Ishikawa (cell line): ENCODE data around the gene TNRC6A.

ENCODE experiments used
- CEBPB ChIP-seq: IDR thresholded peaks from 2 replicates; pipeline ENCODE4 v1.6.1; 2012
- EP300 ChIP-seq: IDR thresholded peaks from 2 replicates; pipeline ENCODE4 v1.6.1; 2012; ENCODE audit warnings: borderline replicate concordance
- NFIC ChIP-seq: IDR thresholded peaks from 2 replicates; pipeline ENCODE4 v1.6.1; 2012
- TAF1 ChIP-seq: IDR thresholded peaks from 2 replicates; pipeline ENCODE4 v1.6.1; 2012; ENCODE audit warnings: low read depth, mild to moderate bottlenecking
- TCF12 ChIP-seq: IDR thresholded peaks from 2 replicates; pipeline ENCODE4 v1.6.1; 2012; ENCODE audit warnings: low read depth
- TEAD4 ChIP-seq: IDR thresholded peaks from 2 replicates; pipeline ENCODE4 v1.6.1; 2012
- YY1 ChIP-seq: IDR thresholded peaks from 2 replicates; pipeline ENCODE4 v1.6.1; 2012; ENCODE audit warnings: low read depth

- no peak for TF ChIP-seq EP300
- TF ChIP-seq TCF12: no peak
- no peak for TF ChIP-seq YY1
- TF ChIP-seq TEAD4: no peak
- no peak for TF ChIP-seq TAF1
- no peak for TF ChIP-seq CEBPB
- TF ChIP-seq NFIC: no peak
Measured at GRCh38 chr16:24729951-24730815, 732 bp downstream of the TNRC6A start.
